IMR-90 (cell line): Measurements from ENCODE around the gene ADAMTS6. TPM values are rescaled to one million over a fixed set of nuclear protein-coding genes. Genes with fewer than 3 reads are reported as not detected.
A peak's percentile ranks its signal among the peaks of the same experiment; 100 is the strongest.

ENCODE experiments used
- ATAC-seq: fragments of 200-7000 bp; cut with Tn5 transposase; 2 replicates; pipeline ENCODE4 v1.9.1; 2020; ENCODE audit warnings: low read depth, mild to moderate bottlenecking, moderate library complexity
- BruUV-seq: library from RNA; stranded (reverse); fragments of 400-500 nt; replicated peaks from 2 replicates; lab custom pipeline; 2021; lab: Mats Ljungman, UMichigan
- CTCF ChIA-PET: fragments of 300-600 bp; formaldehyde crosslinking; extraction: SDS; loops from one replicate; lab custom pipeline; 2021; ENCODE audit warnings: antibody characterized with exemption; lab: Yijun Ruan, JAX
- POLR2A ChIA-PET: fragments of 300-600 bp; sonication (Branson Sonifier 250); formaldehyde crosslinking; loops from one replicate; lab custom pipeline; 2022; ENCODE audit warnings: antibody characterized with exemption; ENCODE audit not compliant: unreplicated experiment; lab: Charles Lee
- DNase-seq: peaks from one replicate; pipeline ENCODE4 v3.0.0; 2013
- H2AFZ ChIP-seq: replicated peaks from 2 replicates; pipeline ENCODE3; 2013; ENCODE audit warnings: low read length, mild to moderate bottlenecking; ENCODE audit not compliant: poor library complexity
- H2AK5ac ChIP-seq: 2 replicates; pipeline ENCODE4 v1.6.1; 2013; ENCODE audit warnings: low read depth, low read length, inconsistent platforms
- H2AK9ac ChIP-seq: replicated peaks from 2 replicates; pipeline ENCODE3; 2013; ENCODE audit warnings: mild to moderate bottlenecking, low read depth, low read length, moderate library complexity; ENCODE audit not compliant: poor library complexity
- H2BK120ac ChIP-seq: 2 replicates; pipeline ENCODE4 v1.6.1; 2013; ENCODE audit warnings: low read depth, low read length, inconsistent platforms
- H2BK15ac ChIP-seq: 3 replicates; pipeline ENCODE4 v1.6.1; 2013; ENCODE audit warnings: low read depth, low read length, inconsistent platforms
- H2BK20ac ChIP-seq: 2 replicates; pipeline ENCODE4 v1.6.1; 2013; ENCODE audit warnings: low read depth, mild to moderate bottlenecking, inconsistent platforms, low read length, moderate library complexity
- H2BK5ac ChIP-seq: 2 replicates; pipeline ENCODE4 v1.6.1; 2013; ENCODE audit warnings: mild to moderate bottlenecking, low read depth, low read length, inconsistent platforms; ENCODE audit not compliant: poor library complexity, severe bottlenecking
- H3K14ac ChIP-seq: replicated peaks from 2 replicates; pipeline ENCODE4 v1.6.1; 2013; ENCODE audit warnings: low read depth, low read length, inconsistent platforms
- H3K18ac ChIP-seq: 2 replicates; pipeline ENCODE4 v1.6.1; 2013; ENCODE audit warnings: low read depth, low read length, control low read depth
- H3K23ac ChIP-seq: 2 replicates; pipeline ENCODE4 v1.6.1; 2013; ENCODE audit warnings: low read depth, low read length, inconsistent platforms
- H3K27ac ChIP-seq: 2 replicates; pipeline ENCODE4 v1.5.1; 2013; ENCODE audit warnings: mild to moderate bottlenecking, control low read depth, low read length; ENCODE audit not compliant: insufficient read depth
- H3K27me3 ChIP-seq: 2 replicates; pipeline ENCODE4 v1.6.1; 2013; ENCODE audit warnings: low read length; ENCODE audit not compliant: control insufficient read depth, insufficient read depth
- H3K36me3 ChIP-seq: 2 replicates; pipeline ENCODE4 v1.6.1; 2013; ENCODE audit warnings: low read length, mixed read lengths; ENCODE audit not compliant: control insufficient read depth, insufficient read depth
- H3K4ac ChIP-seq: 2 replicates; pipeline ENCODE4 v1.6.1; 2013; ENCODE audit warnings: low read depth, low read length, inconsistent platforms
- H3K4me1 ChIP-seq: 2 replicates; pipeline ENCODE4 v1.6.1; 2013; ENCODE audit warnings: low read length, mixed read lengths; ENCODE audit not compliant: control insufficient read depth, insufficient read depth
- H3K4me2 ChIP-seq: 2 replicates; pipeline ENCODE4 v1.6.1; 2013; ENCODE audit warnings: low read depth, mild to moderate bottlenecking, control low read depth, low read length, moderate library complexity
- H3K4me3 ChIP-seq: 2 replicates; pipeline ENCODE4 v1.5.1; 2013; ENCODE audit warnings: low read depth, mild to moderate bottlenecking, control low read depth, low read length, moderate library complexity; ENCODE audit not compliant: insufficient read depth
- H3K56ac ChIP-seq: 2 replicates; pipeline ENCODE4 v1.6.1; 2013; ENCODE audit warnings: low read length, inconsistent platforms; ENCODE audit not compliant: insufficient read depth; ENCODE audit errors: extremely low read depth
- H3K79me1 ChIP-seq, 2 experiments: 2 replicates each; pipeline ENCODE4 v1.6.1; 2013; ENCODE audit warnings: low read length in 2 of 2, inconsistent platforms in 1 of 2, low read depth in 1 of 2
- H3K9ac ChIP-seq: 2 replicates; pipeline ENCODE4 v1.6.1; 2013; ENCODE audit warnings: low read depth, low read length, control low read depth
- H3K9me1 ChIP-seq: 2 replicates; pipeline ENCODE4 v1.6.1; 2013; ENCODE audit warnings: low read length, inconsistent platforms; ENCODE audit not compliant: insufficient read depth
- H3K9me3 ChIP-seq: 2 replicates; pipeline ENCODE4 v1.6.1; 2013; ENCODE audit warnings: low read length; ENCODE audit not compliant: control insufficient read depth, insufficient read depth
- H4K20me1 ChIP-seq: 2 replicates; pipeline ENCODE4 v1.6.1; 2013; ENCODE audit warnings: low read length, inconsistent platforms; ENCODE audit not compliant: insufficient read depth
- H4K5ac ChIP-seq: 2 replicates; pipeline ENCODE4 v1.6.1; 2013; ENCODE audit warnings: mild to moderate bottlenecking, low read depth, low read length, control low read depth
- H4K8ac ChIP-seq, 2 experiments: 2 replicates each; pipeline ENCODE4 v1.6.1; 2013; ENCODE audit warnings: low read depth in 2 of 2, low read length in 2 of 2, control low read depth in 1 of 2, inconsistent platforms in 1 of 2
- H4K91ac ChIP-seq: 2 replicates; pipeline ENCODE4 v1.6.1; 2013; ENCODE audit warnings: low read depth, low read length, inconsistent platforms; ENCODE audit not compliant: insufficient read depth
- BHLHE40 ChIP-seq: fragments of 150-350 bp; IDR thresholded peaks from 2 replicates; pipeline ENCODE4 v1.6.1; 2016; ENCODE audit warnings: mild to moderate bottlenecking, low read depth, low read length
- CEBPB ChIP-seq: IDR thresholded peaks from 2 replicates; pipeline ENCODE4 v1.6.1; 2012; ENCODE audit warnings: low read depth, low read length, improper control_type of control experiment
- CHD1 ChIP-seq: IDR thresholded peaks from 2 replicates; pipeline ENCODE4 v1.6.1; 2012; ENCODE audit warnings: low read depth, low read length, improper control_type of control experiment
- FOS ChIP-seq: fragments of 150-350 bp; IDR thresholded peaks from 2 replicates; pipeline ENCODE4 v1.6.1; 2016; ENCODE audit warnings: low read depth, low read length
- MAFK ChIP-seq: IDR thresholded peaks from 2 replicates; pipeline ENCODE4 v1.6.1; 2012; ENCODE audit warnings: low read depth, low read length, improper control_type of control experiment
- MAZ ChIP-seq: IDR thresholded peaks from 2 replicates; pipeline ENCODE4 v1.6.1; 2012; ENCODE audit warnings: low read depth, mild to moderate bottlenecking, low read length, improper control_type of control experiment, moderate library complexity, borderline replicate concordance
- MXI1 ChIP-seq: IDR thresholded peaks from 2 replicates; pipeline ENCODE4 v1.6.1; 2012; ENCODE audit warnings: low read depth, mild to moderate bottlenecking, low read length, moderate library complexity, borderline replicate concordance
- POLR2A ChIP-seq: IDR thresholded peaks from 2 replicates; pipeline ENCODE4 v1.6.1; 2012; ENCODE audit warnings: mild to moderate bottlenecking, low read depth, low read length
- RAD21 ChIP-seq: IDR thresholded peaks from 2 replicates; pipeline ENCODE4 v1.6.1; 2012; ENCODE audit warnings: low read length, improper control_type of control experiment
- RCOR1 ChIP-seq: IDR thresholded peaks from 2 replicates; pipeline ENCODE4 v1.6.1; 2012; ENCODE audit warnings: mild to moderate bottlenecking, low read length, improper control_type of control experiment; ENCODE audit not compliant: insufficient replicate concordance
- SMC3 ChIP-seq: fragments of 150-350 bp; IDR thresholded peaks from 2 replicates; pipeline ENCODE4 v1.6.1; 2016; ENCODE audit warnings: low read depth, mild to moderate bottlenecking, antibody characterized with exemption, low read length, moderate library complexity
- WGBS, 2 experiments: methylation state at CpG; one replicate each; pipeline versions ENCODE4 v1.1.5 to v1.1.7; 2013; ENCODE audit warnings: missing lambda C conversion rate in 2 of 2; ENCODE audit not compliant: insufficient read length in 1 of 2; ENCODE audit errors: extremely low coverage in 2 of 2; 5-methylcytosine and 5-hydroxymethylcytosine counted together
- dilution Hi-C: fragments of 300-500 bp; cut with HindIII; formaldehyde crosslinking; loops from one replicate; pipeline ENCODE4 v1.14.3; 2018; ENCODE audit warnings: low sequenced_read_pairs; ENCODE audit not compliant: unreplicated experiment
- in situ Hi-C: fragments of 300-500 bp; cut with MboI; formaldehyde crosslinking; loops from 3 replicates; pipeline ENCODE4 v1.14.3; 2019; ENCODE audit warnings: low sequenced_read_pairs, inconsistent platforms, mixed read lengths
- intact Hi-C: fragments of 100-400 bp; cut with micrococcal nuclease; formaldehyde crosslinking; loops from 2 replicates; pipeline ENCODE4 v1.10.0; 2022
- polyA plus RNA-seq, 3 experiments: library from polyadenylated mRNA; depleted of rRNA; stranded (reverse); fragments of >200 nt; gene quantifications; 2 replicates each; pipeline ENCODE4 v1.2.3, GENCODE V29; 2012; ENCODE audit warnings: low replicate concordance in 1 of 3
- total RNA-seq: library from RNA; depleted of rRNA; stranded (reverse); fragments of >200 nt; gene quantifications from 2 replicates; pipeline ENCODE4 v1.2.3, GENCODE V29; 2012
- TF ChIP-seq, protein P1 (sequence below): conservative IDR thresholded peaks from 2 replicates; pipeline ENCODE4 v1.5.1; 2012; ENCODE audit warnings: mild to moderate bottlenecking, low read depth, low read length, improper control_type of control experiment
- TF ChIP-seq, protein P2 (sequence below): fragments of 150-350 bp; IDR thresholded peaks from 2 replicates; pipeline ENCODE4 v1.6.1; 2017; ENCODE audit warnings: mild to moderate bottlenecking, antibody characterized with exemption, low read length, low read depth
- TF ChIP-seq, protein P3 (sequence below): fragments of 150-350 bp; IDR thresholded peaks from 2 replicates; pipeline ENCODE4 v1.6.1; 2016; ENCODE audit warnings: low read depth, mild to moderate bottlenecking, low read length, moderate library complexity, borderline replicate concordance

ADAMTS6 gene
- total and polyA plus RNA-seq, 2 of the 4 experiments (the other 2 are of a cell fraction): 23.9 to 173 TPM

DNA sequence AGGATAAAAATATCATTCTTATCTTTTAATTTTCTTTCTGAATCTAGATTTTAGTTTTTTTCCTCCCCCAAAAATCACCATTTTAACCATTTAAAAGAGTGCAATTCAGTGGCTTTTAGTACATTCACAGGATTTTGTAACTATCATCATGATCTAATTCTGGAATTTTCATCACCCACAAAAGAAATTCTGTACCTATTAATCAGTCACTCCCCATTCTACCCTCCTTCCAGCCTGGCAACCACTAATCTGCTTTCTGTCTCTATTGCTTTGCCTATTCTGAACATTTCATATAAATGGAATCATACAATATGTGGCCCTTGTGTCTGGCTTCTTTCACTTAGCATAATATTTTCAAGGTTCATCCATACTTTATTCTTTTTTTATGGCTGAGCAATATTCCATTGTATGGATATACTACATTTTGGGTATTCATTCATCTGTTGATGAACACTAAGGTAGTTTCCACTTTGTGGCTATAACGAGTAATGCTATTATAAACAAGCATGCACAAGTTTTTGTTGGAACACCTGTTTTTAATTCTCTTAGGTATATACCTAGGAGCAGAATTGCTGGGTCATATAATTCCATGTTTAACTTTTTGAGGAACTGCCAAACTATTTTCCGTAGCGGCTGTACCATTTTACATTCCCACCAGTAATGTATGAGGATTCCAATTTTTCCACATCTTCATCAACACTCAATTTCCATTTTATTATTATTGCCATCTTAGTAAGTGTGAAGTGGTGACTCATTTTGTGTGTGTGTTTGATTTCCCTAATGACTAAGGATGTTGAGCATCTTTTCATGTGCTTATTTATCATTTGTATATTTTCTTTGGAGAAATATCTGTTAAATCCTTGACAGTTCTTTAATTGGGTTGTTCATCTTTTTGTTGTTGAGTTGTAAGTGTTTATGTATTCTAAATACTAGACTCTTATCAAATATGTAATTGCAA lies 372.7 kb downstream of the ADAMTS6 start:
- Histone ChIP-seq H4K8ac (no peak overlapping the region), H2BK120ac (no peak overlapping the region), H3K4me2 (no peak overlapping the region), H3K36me3 (no peaks in the 10 kb centered on the region), H2BK20ac (no peak overlapping the region), H3K4me3 (no peak overlapping the region), H4K91ac (no peak overlapping the region), H4K20me1 (no peaks in the 10 kb centered on the region), H3K79me1 (no peaks in the 10 kb centered on the region), H3K27ac (no peak overlapping the region), H3K9ac (no peak overlapping the region), H3K9me1 (peaks cover under 1% of the 10 kb centered on the region; the same call in 1 of the 2 replicates), H3K9me3 (no peaks in the 10 kb centered on the region), H3K23ac (no peak overlapping the region), H3K14ac (no peak overlapping the region), H2AFZ (no peak overlapping the region), H2BK15ac (no peak overlapping the region), H3K4me1 (peaks cover under 1% of the 10 kb centered on the region), H3K27me3 (no peaks in the 10 kb centered on the region), H4K5ac (no peak overlapping the region), H2AK9ac (no peak overlapping the region), H3K4ac (no peak overlapping the region), H3K56ac (no peak overlapping the region), H3K18ac (no peak overlapping the region), H2BK5ac (no peak overlapping the region), H2AK5ac (no peak overlapping the region)
- intact Hi-C loops (no loop called here), dilution Hi-C loops (no loop called here), in situ Hi-C loops (loop anchor here (10.0 kb wide), 1 partner anchor 376 kb away; the partner anchor contains the start of gene ADAMTS6)
- ChIA-PET POLR2A (no interaction called here), CTCF (no interaction called here)
- BruUV-seq: no TSS peak
- DNase-seq: peak; percentile 21
- ATAC-seq: no peak
- no CpG with 5 or more reads among the region's 3 CpGs for WGBS, 2 experiments
- TF ChIP-seq MAFK: no peak
- TF ChIP-seq, protein P1, sequence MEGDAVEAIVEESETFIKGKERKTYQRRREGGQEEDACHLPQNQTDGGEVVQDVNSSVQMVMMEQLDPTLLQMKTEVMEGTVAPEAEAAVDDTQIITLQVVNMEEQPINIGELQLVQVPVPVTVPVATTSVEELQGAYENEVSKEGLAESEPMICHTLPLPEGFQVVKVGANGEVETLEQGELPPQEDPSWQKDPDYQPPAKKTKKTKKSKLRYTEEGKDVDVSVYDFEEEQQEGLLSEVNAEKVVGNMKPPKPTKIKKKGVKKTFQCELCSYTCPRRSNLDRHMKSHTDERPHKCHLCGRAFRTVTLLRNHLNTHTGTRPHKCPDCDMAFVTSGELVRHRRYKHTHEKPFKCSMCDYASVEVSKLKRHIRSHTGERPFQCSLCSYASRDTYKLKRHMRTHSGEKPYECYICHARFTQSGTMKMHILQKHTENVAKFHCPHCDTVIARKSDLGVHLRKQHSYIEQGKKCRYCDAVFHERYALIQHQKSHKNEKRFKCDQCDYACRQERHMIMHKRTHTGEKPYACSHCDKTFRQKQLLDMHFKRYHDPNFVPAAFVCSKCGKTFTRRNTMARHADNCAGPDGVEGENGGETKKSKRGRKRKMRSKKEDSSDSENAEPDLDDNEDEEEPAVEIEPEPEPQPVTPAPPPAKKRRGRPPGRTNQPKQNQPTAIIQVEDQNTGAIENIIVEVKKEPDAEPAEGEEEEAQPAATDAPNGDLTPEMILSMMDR: no peak
- no peak for TF ChIP-seq FOS
- TF ChIP-seq CEBPB: no peak
- no peak for TF ChIP-seq BHLHE40
- TF ChIP-seq RCOR1: no peak
- TF ChIP-seq, protein P2, sequence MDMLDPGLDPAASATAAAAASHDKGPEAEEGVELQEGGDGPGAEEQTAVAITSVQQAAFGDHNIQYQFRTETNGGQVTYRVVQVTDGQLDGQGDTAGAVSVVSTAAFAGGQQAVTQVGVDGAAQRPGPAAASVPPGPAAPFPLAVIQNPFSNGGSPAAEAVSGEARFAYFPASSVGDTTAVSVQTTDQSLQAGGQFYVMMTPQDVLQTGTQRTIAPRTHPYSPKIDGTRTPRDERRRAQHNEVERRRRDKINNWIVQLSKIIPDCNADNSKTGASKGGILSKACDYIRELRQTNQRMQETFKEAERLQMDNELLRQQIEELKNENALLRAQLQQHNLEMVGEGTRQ: no peak
- TF ChIP-seq CHD1: no peak
- no peak for TF ChIP-seq MXI1
- TF ChIP-seq, protein P3, sequence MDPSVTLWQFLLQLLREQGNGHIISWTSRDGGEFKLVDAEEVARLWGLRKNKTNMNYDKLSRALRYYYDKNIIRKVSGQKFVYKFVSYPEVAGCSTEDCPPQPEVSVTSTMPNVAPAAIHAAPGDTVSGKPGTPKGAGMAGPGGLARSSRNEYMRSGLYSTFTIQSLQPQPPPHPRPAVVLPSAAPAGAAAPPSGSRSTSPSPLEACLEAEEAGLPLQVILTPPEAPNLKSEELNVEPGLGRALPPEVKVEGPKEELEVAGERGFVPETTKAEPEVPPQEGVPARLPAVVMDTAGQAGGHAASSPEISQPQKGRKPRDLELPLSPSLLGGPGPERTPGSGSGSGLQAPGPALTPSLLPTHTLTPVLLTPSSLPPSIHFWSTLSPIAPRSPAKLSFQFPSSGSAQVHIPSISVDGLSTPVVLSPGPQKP: no peak
- no peak for TF ChIP-seq RAD21
- no peak for TF ChIP-seq POLR2A
- TF ChIP-seq MAZ: no peak
- no peak for TF ChIP-seq SMC3
